HG02885 (cell line): ENCODE measurements around the gene ZBED6.
"Not testable (repeated sequence)": the region's sequence is repeated elsewhere in the genome, so short reads cannot be mapped to it uniquely, and the experiment has no call there.

Experiments used
- ATAC-seq: cut with Tn5 transposase; IDR thresholded peaks from one replicate; pipeline ENCODE4 v1.9.1; 2021; ENCODE audit warnings: mild to moderate bottlenecking; ENCODE audit not compliant: unreplicated experiment, poor library complexity

The ZBED6 gene

GRCh38 chr1:203829247-203829646 lies 33.8 kb downstream of the ZBED6 start:
- ATAC-seq, result not testable (repeated sequence)

GRCh38 chr1:203835476-203835875 lies 40.1 kb downstream of the ZBED6 start:
- ATAC-seq, result no peak

GRCh38 chr1:203839081-203839480 lies 43.7 kb downstream of the ZBED6 start:
- no peak for ATAC-seq

GRCh38 chr1:203840208-203840808 lies 44.9 kb downstream of the ZBED6 start:
- no peak for ATAC-seq

GRCh38 chr1:203842559-203842876 lies 47.1 kb downstream of the ZBED6 start:
- ATAC-seq, result no peak

- ATAC-seq, result no peak
These were observed 48.0 kb downstream of the ZBED6 start for GRCh38 chr1:203843435-203843834.
